Lower leg skin (tissue), 4 donors: ENCODE results near the gene LRRC14B. TPM values are rescaled to one million over a fixed set of nuclear protein-coding genes. Genes with fewer than 3 reads are reported as not detected.
A peak's percentile ranks its signal among the peaks of the same experiment; 100 is the strongest.

Experiments used
- DNase-seq, 2 donors: peaks; one replicate each; pipeline ENCODE4 v3.0.0-alpha.2; 2019; ENCODE audit warnings: low spot score in 2 of 2
- H3K4me3 ChIP-seq: fragments of 200-600 bp; sonication (generic); 2 replicates; pipeline ENCODE4 v1.5.1; 2017; ENCODE audit warnings: mild to moderate bottlenecking, low read depth; ENCODE audit not compliant: poor library complexity, severe bottlenecking
- CTCF ChIP-seq, 3 donors: fragments of 450-650 bp; IDR thresholded peaks; one replicate each; pipeline ENCODE4 v1.5.1; 2016; ENCODE audit warnings: antibody characterized with exemption in 3 of 3, mild to moderate bottlenecking in 3 of 3, moderate library complexity in 2 of 3
- POLR2A ChIP-seq, 2 donors: fragments of 450-650 bp; IDR thresholded peaks; one replicate each; pipeline ENCODE4 v1.6.1; 2016 to 2017; ENCODE audit warnings: antibody characterized with exemption in 2 of 2, mild to moderate bottlenecking in 1 of 2, moderate library complexity in 1 of 2
- WGBS, 2 donors: methylation state at CpG; one replicate each; pipeline ENCODE4 v1.1.5; 2018; 5-methylcytosine and 5-hydroxymethylcytosine counted together
- intact Hi-C: fragments of 100-400 bp; cut with DNase I; formaldehyde crosslinking; loops from one replicate; pipeline ENCODE4 v1.15.0; 2023; ENCODE audit warnings: low total_unique reads
- total RNA-seq, 4 donors: library from RNA; depleted of rRNA; stranded (reverse); fragments of >200 nt; gene quantifications; one replicate each; pipeline ENCODE4 v1.1.0, GENCODE V29; 2016

The LRRC14B gene
- total RNA-seq, 4 donors from 2014 or later = not detected

DNA sequence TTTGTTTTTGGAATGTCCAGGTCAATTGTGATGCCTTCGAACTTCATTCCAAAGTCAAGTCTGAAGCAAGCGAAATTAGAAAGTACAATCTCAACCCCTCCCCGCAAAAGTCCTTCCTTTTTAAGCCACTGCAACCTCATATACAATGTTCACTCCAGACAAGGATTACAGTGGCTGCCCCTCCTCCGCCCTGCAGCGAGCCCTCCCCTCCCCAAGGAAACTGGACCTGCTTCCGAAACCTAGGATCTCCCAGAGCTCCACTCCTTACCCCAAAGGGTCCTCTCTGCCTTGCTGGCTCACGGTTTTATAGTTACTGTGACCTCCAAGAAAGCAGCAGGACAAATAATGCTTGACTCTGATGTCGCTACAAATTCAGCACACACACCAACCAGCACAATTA lies 10.4 kb downstream of the LRRC14B start:
- WGBS, 2 donors = 95% methylated on average over 8 of the region's 8 CpGs
- no peak overlapping the region for H3K4me3 ChIP-seq
- intact Hi-C loops = no loop called here
- TF ChIP-seq CTCF (IDR thresholded peaks at IDR 0.05) (no peak), POLR2A (IDR thresholded peaks at IDR 0.05) (no peak)
- no peak for DNase-seq

GRCh38 chr5:203246-203930 lies 12.1 kb downstream of the LRRC14B start:
- WGBS, 2 donors = 91 to 95% methylated on average over 25 to 26 of the region's 26 CpGs
- no peak overlapping the region for H3K4me3 ChIP-seq
- TF ChIP-seq POLR2A (IDR thresholded peaks at IDR 0.05) = no peak
- TF ChIP-seq CTCF (IDR thresholded peaks at IDR 0.05) = no peak
- DNase-seq = no peak
- intact Hi-C loops = no loop called here

GRCh38 chr5:204001-204400 lies 12.7 kb downstream of the LRRC14B start:
- DNase-seq = no peak
- no peak overlapping the region for H3K4me3 ChIP-seq
- intact Hi-C loops = no loop called here
- WGBS, 2 donors = 84 to 85% methylated on average over 6 of the region's 6 CpGs
- TF ChIP-seq CTCF (IDR thresholded peaks at IDR 0.05) (no peak), POLR2A (IDR thresholded peaks at IDR 0.05) (no peak)

DNA sequence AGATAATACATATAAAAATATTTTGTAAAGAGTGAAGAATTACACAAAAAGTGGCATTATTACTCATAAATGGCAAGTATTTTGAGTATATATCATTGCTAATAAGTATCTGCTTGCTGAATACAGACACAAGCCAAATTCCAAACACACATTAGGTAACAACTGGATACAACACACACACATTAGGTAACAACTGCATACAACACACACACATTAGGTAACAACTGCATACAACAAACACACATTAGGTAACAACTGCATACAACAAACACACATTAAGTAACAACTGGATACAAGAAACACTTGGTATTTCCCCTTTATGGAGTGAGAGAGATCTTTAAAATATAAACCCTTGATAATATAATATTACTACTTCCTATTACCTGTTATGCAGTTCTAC lies 13.2 kb downstream of the LRRC14B start:
- H3K4me3 ChIP-seq = no peak overlapping the region
- no peak for DNase-seq
- intact Hi-C loops = no loop called here
- TF ChIP-seq CTCF (IDR thresholded peaks at IDR 0.05) (no peak), POLR2A (IDR thresholded peaks at IDR 0.05) (no peak)

GRCh38 chr5:204966-205670 lies 13.8 kb downstream of the LRRC14B start:
- intact Hi-C loops = no loop called here
- peak in 1 of 2 donors; percentile 54 for DNase-seq
- H3K4me3 ChIP-seq = no peak overlapping the region
- WGBS, 2 donors = 95 to 96% methylated on average over 30 of the region's 30 CpGs
- TF ChIP-seq POLR2A (IDR thresholded peaks at IDR 0.05) (no peak), CTCF (IDR thresholded peaks at IDR 0.05) (no peak)
